HG03196 (cell line): ENCODE measurements around the gene TTLL11.
"Not testable (repeated sequence)": the region's sequence is repeated elsewhere in the genome, so short reads cannot be mapped to it uniquely, and the experiment has no call there.

Experiments
- ATAC-seq: cut with Tn5 transposase; IDR thresholded peaks from one replicate; pipeline ENCODE4 v1.9.1; 2021; ENCODE audit not compliant: unreplicated experiment

TTLL11 gene

GRCh38 chr9:122007837-122008236, 85.3 kb downstream of the TTLL11 start:
- no peak for ATAC-seq

- ATAC-seq, result no peak
Measured at GRCh38 chr9:122005597-122005996, 87.5 kb downstream of the TTLL11 start.

- no peak for ATAC-seq
Measured at GRCh38 chr9:122004589-122004988, 88.5 kb downstream of the TTLL11 start.

- ATAC-seq, result no peak
Measured at GRCh38 chr9:122001491-122002201, 91.5 kb downstream of the TTLL11 start.

- not testable (repeated sequence) for ATAC-seq
Measured at GRCh38 chr9:122000526-122000925, 92.6 kb downstream of the TTLL11 start.

GRCh38 chr9:121999556-121999955, 93.6 kb downstream of the TTLL11 start:
- ATAC-seq, result no peak

- no peak for ATAC-seq
Measured at GRCh38 chr9:121998513-121999049, 94.5 kb downstream of the TTLL11 start.

GRCh38 chr9:121997791-121998190, 95.3 kb downstream of the TTLL11 start:
- no peak for ATAC-seq

- no peak for ATAC-seq
Measured at GRCh38 chr9:121996783-121997182, 96.3 kb downstream of the TTLL11 start.

GRCh38 chr9:121995997-121996396, 97.1 kb downstream of the TTLL11 start:
- no peak for ATAC-seq

GRCh38 chr9:121992571-121993212, 100.4 kb downstream of the TTLL11 start:
- ATAC-seq, result no peak

GRCh38 chr9:121991307-121991661, 101.8 kb downstream of the TTLL11 start:
- ATAC-seq, result no peak

- ATAC-seq, result no peak
Measured at GRCh38 chr9:121990600-121991306, 102.4 kb downstream of the TTLL11 start.

- no peak for ATAC-seq
Measured at GRCh38 chr9:121989010-121989409, 104.1 kb downstream of the TTLL11 start.

GRCh38 chr9:121987314-121987713, 105.8 kb downstream of the TTLL11 start:
- ATAC-seq, result no peak

GRCh38 chr9:121985792-121986494, 107.2 kb downstream of the TTLL11 start:
- no peak for ATAC-seq

GRCh38 chr9:121984726-121985402, 108.2 kb downstream of the TTLL11 start:
- ATAC-seq, result no peak

GRCh38 chr9:121983736-121984135, 109.4 kb downstream of the TTLL11 start:
- ATAC-seq, result no peak

GRCh38 chr9:121981118-121981883, 111.8 kb downstream of the TTLL11 start:
- ATAC-seq, result no peak

- not testable (repeated sequence) for ATAC-seq
Measured at GRCh38 chr9:121980665-121981064, 112.4 kb downstream of the TTLL11 start.
